LNCaP clone FGC (cell line): ENCODE results near the gene NT5M.
"Not testable (repeated sequence)": the region's sequence is repeated elsewhere in the genome, so short reads cannot be mapped to it uniquely, and the experiment has no call there.

Experiments used
- DNase-seq: peaks from one replicate; pipeline ENCODE4 v3.0.0-alpha.2; 2011; ENCODE audit warnings: low read depth
- H3K4me3 ChIP-seq: 2 replicates; pipeline ENCODE4 v1.5.1; 2011; ENCODE audit warnings: mild to moderate bottlenecking, low read depth, low read length, control low read depth
- CTCF ChIP-seq: IDR thresholded peaks from 2 replicates; pipeline ENCODE4 v1.5.1; 2012; ENCODE audit warnings: mild to moderate bottlenecking; ENCODE audit not compliant: control insufficient read depth, insufficient read depth; ENCODE audit errors: extremely low read depth

NT5M gene

GRCh38 chr17:17289086-17289485 is 14.1 kb upstream of the NT5M start:
- no peak for DNase-seq
- no peak for TF ChIP-seq CTCF
- no peak overlapping the region for H3K4me3 ChIP-seq

GRCh38 chr17:17289701-17290100 is 13.5 kb upstream of the NT5M start:
- TF ChIP-seq CTCF = no peak
- DNase-seq = no peak
- H3K4me3 ChIP-seq = no peak overlapping the region

- H3K4me3 ChIP-seq = no peak overlapping the region
- no peak for DNase-seq
- no peak for TF ChIP-seq CTCF
Observed at GRCh38 chr17:17295141-17295540, 8.0 kb upstream of the NT5M start.

- peak; percentile 46 for DNase-seq
- TF ChIP-seq CTCF = no peak
- no peak overlapping the region for H3K4me3 ChIP-seq
Observed at GRCh38 chr17:17297217-17297616, 6.0 kb upstream of the NT5M start.

GRCh38 chr17:17298108-17298507 is 5.1 kb upstream of the NT5M start:
- TF ChIP-seq CTCF = no peak
- DNase-seq = no peak
- H3K4me3 ChIP-seq = no peak overlapping the region

GRCh38 chr17:17300624-17301568 is 2.3 kb upstream of the NT5M start:
- no peak for DNase-seq
- no peak for TF ChIP-seq CTCF
- no peak overlapping the region for H3K4me3 ChIP-seq

GRCh38 chr17:17301659-17302058 is 1.5 kb upstream of the NT5M start:
- not testable (repeated sequence) for H3K4me3 ChIP-seq

More at GRCh38 chr17:17301659-17302058, 1.5 kb upstream of the NT5M start:
- DNase-seq = not testable (repeated sequence)
